Heart left ventricle (tissue), 16 donors: ENCODE data around the gene SLC39A11. TPM values are rescaled to one million over a fixed set of nuclear protein-coding genes. Genes with fewer than 3 reads are reported as not detected.

Source experiments
- ATAC-seq, 4 donors: fragments of 200-7000 bp; cut with Tn5 transposase; one replicate each; pipeline ENCODE4 v1.9.1; 2020 to 2022; ENCODE audit warnings: moderate library complexity in 4 of 4, mild to moderate bottlenecking in 3 of 4, moderate number of reproducible peaks in 1 of 4
- DNase-seq, 5 donors: peaks; one replicate each; pipeline ENCODE4 v3.0.0-alpha.2; 2020
- H3K27ac ChIP-seq, 12 donors: fragments of 200-600 bp; sonication (generic) in 4 of 12; one replicate each; pipeline versions ENCODE4 v1.5.0 to v1.8.0; 2016 to 2022; ENCODE audit warnings: mild to moderate bottlenecking in 2 of 12
- H3K27me3 ChIP-seq, 9 donors: fragments of 200-600 bp; sonication (generic) in 2 of 9; one replicate each; pipeline versions ENCODE4 v1.5.1 to v1.8.0; 2016 to 2022; ENCODE audit warnings: mild to moderate bottlenecking in 3 of 9
- H3K36me3 ChIP-seq, 9 donors: fragments of 200-600 bp; sonication (generic) in 2 of 9; one replicate each; pipeline versions ENCODE4 v1.5.0 to v1.8.0; 2018 to 2022; ENCODE audit warnings: mild to moderate bottlenecking in 2 of 9
- H3K4me1 ChIP-seq, 12 donors: fragments of 200-600 bp; sonication (generic) in 4 of 12; one replicate each; pipeline versions ENCODE4 v1.5.0 to v1.8.0; 2016 to 2022; ENCODE audit warnings: mild to moderate bottlenecking in 3 of 12
- H3K4me3 ChIP-seq, 12 donors: fragments of 200-600 bp; sonication (generic) in 4 of 12; one replicate each; pipeline versions ENCODE4 v1.5.0 to v1.8.0; 2017 to 2022; ENCODE audit warnings: mild to moderate bottlenecking in 9 of 12, moderate library complexity in 4 of 12
- H3K9me3 ChIP-seq, 12 donors: fragments of 200-600 bp; sonication (generic) in 4 of 12; one replicate each; pipeline versions ENCODE4 v1.5.0 to v1.8.0; 2016 to 2022; ENCODE audit warnings: mild to moderate bottlenecking in 1 of 12
- CTCF ChIP-seq, 12 donors: fragments of 200-600 bp; sonication (generic) in 4 of 12; IDR thresholded peaks; one replicate each; pipeline versions ENCODE4 v1.5.0 to v1.8.0; 2018 to 2022; ENCODE audit warnings: antibody characterized with exemption in 12 of 12, mild to moderate bottlenecking in 5 of 12
- POLR2A ChIP-seq, 2 donors: fragments of 450-650 bp; IDR thresholded peaks; one replicate each; pipeline ENCODE4 v1.6.1; 2017; ENCODE audit warnings: antibody characterized with exemption in 2 of 2, mild to moderate bottlenecking in 2 of 2, moderate library complexity in 2 of 2
- WGBS, 4 donors: extraction: QIAGEN DNeasy Blood & Tissue Kit in 2 of 4; methylation state at CpG; one replicate each; pipeline versions ENCODE4 v1.1.5 to v1.1.7; 2013 to 2018; 5-methylcytosine and 5-hydroxymethylcytosine counted together
- intact Hi-C, 10 donors: fragments of 100-400 bp; cut with DNase I; formaldehyde crosslinking; loops; one replicate each; pipeline versions ENCODE4 v1.11.1 to v1.14.2; 2022
- polyA plus RNA-seq, 2 donors: library from polyadenylated mRNA; stranded (reverse); fragments of 200-250 nt; gene quantifications; one replicate each; pipeline ENCODE4 v1.2.3, GENCODE V29; 2013
- total RNA-seq, 9 donors: library from RNA; depleted of rRNA in 2 of 9; stranded (reverse); fragments of >200 nt in 2 of 9; fragmentation: NEBNext Ultra II Directional in 3 of 9; extraction: Animal tissue kit (Norgen Biotek cat#: 25700) in 3 of 9; gene quantifications; one replicate each; pipeline versions ENCODE4 v1.1.0 to v1.2.4, GENCODE V29; 2016 to 2023
- donor health status: ischemic (EF 13 %, LVEDD 7.1; RV severe dilation, severe dysfunction).
- donor health status: healthy with polysubstance abuse.
- donor health status: DM: no; HTN: yes; CAD: no.
- donor health status: DM: no; HTN: no; CAD: no.
- donor health status: ischemic (EF 25% LVEDD 6.9; RV normal size, moderate dysfunction).
- donor health status: ischemic (EF 25% LVEDD 5.7; RV mildly dilated, moderate dysfunction).
- donor health status: healthy.
- donor health status: DM: yes; HTN: yes; CAD: no.
- donor health status: ischemic (EF 35%, LVEDD 5.7; RV mildly dilated, moderate dysfunction).
- donor health status: nonischemic (EF 11% LVEDD 7.7; RV severe dilation, severe dysfunction).
- donor health status: DM: yes; HTN: yes; CAD: no.
- donor health status: PGD.
- donor health status: ischemic (EF 29% LVEDD 5.4; RV normal size, mild dysfunction).
- donor health status: nonischemic (EF 23%, LVEDD 6.1; RV moderate dilation, normal function).

SLC39A11 gene
- total and polyA plus RNA-seq, 11 donors = 2.5 to 23.3 (median 8.4) TPM

- 80 to 91% (median 84%) methylated on average over 3 of the region's 3 CpGs for WGBS, 4 donors
- Histone ChIP-seq H3K4me3 (no peak overlapping the region), H3K27ac (no peak overlapping the region), H3K36me3 (no peaks in the 10 kb centered on the region), H3K4me1 (no peaks in the 10 kb centered on the region), H3K9me3 (no peaks in the 10 kb centered on the region), H3K27me3 (no peaks in the 10 kb centered on the region)
- ATAC-seq = no peak
- TF ChIP-seq CTCF (IDR thresholded peaks at IDR 0.05) (no peak), POLR2A (IDR thresholded peaks at IDR 0.05) (no peak)
- no peak for DNase-seq
- intact Hi-C loops = no loop called here
Observed at GRCh38 chr17:72946156-72946555, 146.3 kb downstream of the SLC39A11 start.

DNA sequence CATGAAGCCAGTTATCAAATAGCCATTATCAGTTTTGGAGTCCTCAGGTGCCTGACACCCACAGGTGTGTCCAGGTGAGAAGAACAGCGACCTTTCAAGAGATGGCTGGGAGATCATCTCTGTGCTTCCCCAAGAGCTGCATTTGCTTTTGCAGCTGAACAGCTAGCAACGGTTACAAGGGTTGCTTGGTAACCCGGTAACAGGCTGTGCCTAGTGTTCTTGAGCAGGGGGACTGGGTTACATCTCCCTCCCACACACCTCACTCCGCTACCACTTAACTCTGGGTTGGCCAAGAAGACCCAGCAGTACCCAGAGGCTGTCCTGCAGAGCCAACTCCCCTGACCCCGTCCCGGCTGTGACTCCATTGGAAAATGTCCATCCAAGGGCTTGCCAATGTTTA, 147.0 kb downstream of the SLC39A11 start:
- H3K4me3 ChIP-seq = no peak overlapping the region

GRCh38 chr17:72943826-72944689, 148.4 kb downstream of the SLC39A11 start:
- 88 to 97% (median 91%) methylated on average over 4 of the region's 4 CpGs for WGBS, 4 donors
- H3K4me1 ChIP-seq = no peaks in the 10 kb centered on the region
- no peaks in the 10 kb centered on the region for H3K36me3 ChIP-seq
- no peak for TF ChIP-seq POLR2A (IDR thresholded peaks at IDR 0.05)
- TF ChIP-seq CTCF (IDR thresholded peaks at IDR 0.05) = no peak
- intact Hi-C loops = no loop called here
- DNase-seq (no peak), ATAC-seq (no peak)
- no peaks in the 10 kb centered on the region for H3K9me3 ChIP-seq
- no peak overlapping the region for H3K4me3 ChIP-seq
- H3K27ac ChIP-seq = no peak overlapping the region
- H3K27me3 ChIP-seq = no peaks in the 10 kb centered on the region

More for the DNA sequence above, 147.0 kb downstream of the SLC39A11 start:
- 91 to 95% (median 94%) methylated on average over 6 of the region's 6 CpGs for WGBS, 4 donors
- H3K27ac ChIP-seq = no peak overlapping the region
- H3K36me3 ChIP-seq = no peaks in the 10 kb centered on the region
- no peak for ATAC-seq
- DNase-seq = no peak
- intact Hi-C loops = no loop called here
- TF ChIP-seq POLR2A (IDR thresholded peaks at IDR 0.05) (no peak), CTCF (IDR thresholded peaks at IDR 0.05) (no peak)
- no peaks in the 10 kb centered on the region for H3K27me3 ChIP-seq
- H3K9me3 ChIP-seq = no peaks in the 10 kb centered on the region
- no peaks in the 10 kb centered on the region for H3K4me1 ChIP-seq

GRCh38 chr17:72942579-72942978, 149.9 kb downstream of the SLC39A11 start:
- WGBS, 4 donors = 84 to 95% (median 85%) methylated on average over 6 of the region's 6 CpGs
- no peak overlapping the region for H3K27ac ChIP-seq
- no peak for DNase-seq
- H3K4me3 ChIP-seq = no peak overlapping the region
- intact Hi-C loops = no loop called here
- H3K27me3 ChIP-seq = no peaks in the 10 kb centered on the region
- H3K4me1 ChIP-seq = no peaks in the 10 kb centered on the region
- H3K9me3 ChIP-seq = no peaks in the 10 kb centered on the region
- ATAC-seq = no peak
- no peaks in the 10 kb centered on the region for H3K36me3 ChIP-seq
- TF ChIP-seq POLR2A (IDR thresholded peaks at IDR 0.05) (no peak), CTCF (IDR thresholded peaks at IDR 0.05) (no peak)
